ENCODE results near the gene METTL22. TPM values are rescaled to one million over a fixed set of nuclear protein-coding genes. Genes with fewer than 3 reads are reported as not detected.

Gene METTL22
- polyA plus RNA-seq, 1 experiment: 54.6 TPM

- Histone ChIP-seq H3K4me3 (ENCODE audit: low read depth, low read length) (no peak overlapping the region), H3K27me3 (ENCODE audit: control insufficient read depth, insufficient read depth, low read length) (no peaks in the 10 kb centered on the region; the same call in 1 of the 2 replicates), H3K36me3 (ENCODE audit: control insufficient read depth, insufficient read depth, low read length) (no peaks in the 10 kb centered on the region; the same call in 1 of the 2 replicates)
- DNase-seq (ENCODE audit: low read depth): no peak
- POLR2A ChIA-PET: no interaction called here
- CTCF ChIA-PET: interaction anchor here (0.6 to 3.7 kb wide), 6 partner anchors 9 to 431 kb away, joined by 3 to 28 read pairs (median 5); partner anchors contain the start of gene ABAT
- TF ChIP-seq CTCF (IDR thresholded peaks at IDR 0.05; ENCODE audit: insufficient read depth, low read depth, low read length): no peak
Observed at GRCh38 chr16:8663192-8664089, 41.9 kb downstream of the METTL22 start.

GRCh38 chr16:8665529-8665928 lies 44.0 kb downstream of the METTL22 start:
- Histone ChIP-seq H3K4me3 (ENCODE audit: low read depth, low read length) (no peak overlapping the region), H3K36me3 (ENCODE audit: control insufficient read depth, insufficient read depth, low read length) (no peaks in the 10 kb centered on the region; the same call in 1 of the 2 replicates), H3K27me3 (ENCODE audit: control insufficient read depth, insufficient read depth, low read length) (peaks cover 2% of the 10 kb centered on the region; the same call in 1 of the 2 replicates)
- no peak for TF ChIP-seq CTCF (IDR thresholded peaks at IDR 0.05; ENCODE audit: insufficient read depth, low read depth, low read length)
- ChIA-PET POLR2A (no interaction called here), CTCF (interaction anchor here (0.9 to 1.6 kb wide), 5 partner anchors 8 to 215 kb away, joined by 3 to 5 read pairs (median 4); no protein-coding TSS in a partner anchor)
- DNase-seq (ENCODE audit: low read depth): no peak

DNA sequence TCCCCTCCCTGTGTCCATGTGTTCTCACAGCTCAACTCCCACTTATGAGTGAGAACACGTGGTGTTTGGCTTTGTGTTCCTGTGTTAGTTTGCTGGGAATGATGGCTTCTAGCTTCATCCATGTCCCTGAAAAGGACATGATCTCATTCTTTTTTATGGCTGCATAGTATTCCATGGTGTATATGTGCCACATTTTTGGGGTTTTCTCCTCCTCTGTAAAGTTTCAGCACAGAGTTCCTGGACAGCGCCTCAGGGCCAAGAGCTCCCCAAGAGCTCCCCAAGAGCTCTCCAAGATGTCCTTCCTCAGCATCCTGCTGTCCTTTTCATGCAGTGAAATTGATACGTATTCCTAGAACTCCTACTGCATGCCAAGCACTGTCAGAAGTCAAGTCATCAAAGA lies 46.0 kb downstream of the METTL22 start:
- POLR2A ChIA-PET: interaction anchor here (0.6 kb wide), 1 partner anchor 8 kb away, joined by 9 read pairs; no protein-coding TSS in a partner anchor
- CTCF ChIA-PET: interaction anchor here (0.7 kb wide), 1 partner anchor 32 kb away, joined by 3 read pairs; no protein-coding TSS in a partner anchor

GRCh38 chr16:8668113-8668512 lies 46.6 kb downstream of the METTL22 start:
- Histone ChIP-seq H3K27me3 (ENCODE audit: control insufficient read depth, insufficient read depth, low read length) (peaks cover 2% of the 10 kb centered on the region; the same call in 1 of the 2 replicates), H3K36me3 (ENCODE audit: control insufficient read depth, insufficient read depth, low read length) (no peaks in the 10 kb centered on the region; the same call in 1 of the 2 replicates), H3K4me3 (ENCODE audit: low read depth, low read length) (no peak overlapping the region)
- TF ChIP-seq CTCF (IDR thresholded peaks at IDR 0.05; ENCODE audit: insufficient read depth, low read depth, low read length): no peak
- ChIA-PET POLR2A (interaction anchor here (0.6 kb wide), 1 partner anchor 8 kb away, joined by 9 read pairs; no protein-coding TSS in a partner anchor), CTCF (interaction anchor here (0.5 to 1.2 kb wide), 3 partner anchors 33 to 364 kb away, joined by 3 to 4 read pairs (median 4); no protein-coding TSS in a partner anchor)
- DNase-seq (ENCODE audit: low read depth): no peak

More for the DNA sequence above, 46.0 kb downstream of the METTL22 start:
- DNase-seq (ENCODE audit: low read depth): no peak
- no peak for TF ChIP-seq CTCF (IDR thresholded peaks at IDR 0.05; ENCODE audit: insufficient read depth, low read depth, low read length)
- Histone ChIP-seq H3K4me3 (ENCODE audit: low read depth, low read length) (no peak overlapping the region), H3K27me3 (ENCODE audit: control insufficient read depth, insufficient read depth, low read length) (peaks cover 2% of the 10 kb centered on the region; the same call in 1 of the 2 replicates), H3K36me3 (ENCODE audit: control insufficient read depth, insufficient read depth, low read length) (no peaks in the 10 kb centered on the region; the same call in 1 of the 2 replicates)

DNA sequence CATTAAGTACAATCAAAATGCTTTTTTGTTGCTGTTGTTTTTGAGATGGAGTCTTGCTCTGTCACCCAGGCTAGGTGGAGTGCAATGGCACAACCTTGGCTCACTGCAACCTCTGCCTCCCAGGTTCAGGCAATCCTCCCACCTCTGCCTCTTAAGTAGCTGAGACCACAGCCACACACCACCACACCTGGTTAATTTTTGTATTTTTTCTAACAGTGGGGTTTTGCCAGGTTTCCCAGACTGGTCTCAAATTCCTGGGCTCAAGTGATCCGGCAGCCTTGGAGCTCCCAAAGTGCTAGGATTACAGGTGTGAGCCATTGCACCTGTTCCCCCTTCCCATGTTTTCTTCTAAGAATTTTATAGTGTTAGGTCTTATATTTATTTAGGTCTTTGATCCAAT lies 48.0 kb downstream of the METTL22 start:
- DNase-seq (ENCODE audit: low read depth): no peak
- H3K27me3 ChIP-seq (ENCODE audit: control insufficient read depth, insufficient read depth, low read length): peaks cover 2% of the 10 kb centered on the region; the same call in 1 of the 2 replicates
- CTCF ChIA-PET: interaction anchor here (1.6 to 2.4 kb wide), 2 partner anchors 8 to 12 kb away, joined by 4 to 10 read pairs; no protein-coding TSS in a partner anchor
- H3K4me3 ChIP-seq (ENCODE audit: low read depth, low read length): no peak overlapping the region
- POLR2A ChIA-PET: no interaction called here
- no peaks in the 10 kb centered on the region; the same call in 1 of the 2 replicates for H3K36me3 ChIP-seq (ENCODE audit: control insufficient read depth, insufficient read depth, low read length)
- TF ChIP-seq CTCF (IDR thresholded peaks at IDR 0.05; ENCODE audit: insufficient read depth, low read depth, low read length): no peak

All from BJ (cell line).